Esophagus mucosa (tissue), 1 donor: ENCODE data around the gene GAB2. TPM values are rescaled to one million over a fixed set of nuclear protein-coding genes. Genes with fewer than 3 reads are reported as not detected.

Source experiments
- ATAC-seq: fragments of 200-7000 bp; cut with Tn5 transposase; one replicate; pipeline ENCODE4 v1.9.1; 2020
- total RNA-seq: library from RNA; stranded (reverse); gene quantifications from one replicate; pipeline ENCODE4 v1.2.4, GENCODE V29; 2023
- donor health status: DM: yes; HTN: yes; CAD: no.

GAB2 gene
- total RNA-seq, 1 donor from 2014 or later: 10.8 TPM

DNA sequence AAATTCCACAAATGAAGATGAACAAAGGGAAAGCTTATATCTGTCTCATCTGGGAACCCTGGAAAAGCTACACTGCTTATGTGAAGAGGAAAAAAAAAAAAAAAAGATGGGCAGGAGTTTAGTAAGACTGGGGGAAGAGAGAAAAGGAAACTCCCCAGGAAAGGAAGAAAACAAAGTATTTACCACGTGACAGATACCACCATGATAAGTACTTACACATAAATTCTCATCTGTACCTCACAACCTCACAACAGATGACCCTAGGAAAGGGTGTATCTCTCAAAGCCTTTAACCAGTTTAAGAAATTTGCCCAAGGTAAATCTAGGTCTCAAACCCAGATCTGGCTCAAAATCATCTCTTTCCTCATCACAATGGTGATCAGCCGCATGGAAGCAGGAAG, 77.1 kb downstream of the GAB2 start:
- ATAC-seq: no peak

GRCh38 chr11:78339945-78340344, 77.7 kb downstream of the GAB2 start:
- no peak for ATAC-seq

GRCh38 chr11:78339483-78339882, 78.1 kb downstream of the GAB2 start:
- no peak for ATAC-seq

DNA sequence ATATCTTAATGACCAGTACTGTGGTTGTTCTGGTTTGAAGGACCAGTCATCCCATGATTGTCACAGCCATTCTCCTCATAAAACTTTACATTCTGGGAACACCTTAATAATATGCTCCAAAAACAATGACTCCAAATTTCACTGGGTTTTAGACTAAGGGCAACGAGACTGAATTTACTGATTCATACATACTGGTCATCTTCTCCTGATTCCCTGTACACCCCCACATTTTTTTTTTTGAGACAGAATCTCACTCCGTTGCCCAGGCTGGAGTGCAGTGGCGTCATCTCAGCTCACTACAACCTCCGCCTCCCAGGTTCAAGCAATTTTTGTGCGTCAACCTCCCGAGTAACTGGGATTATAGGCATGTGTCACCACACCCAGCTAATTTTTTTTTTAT, 78.9 kb downstream of the GAB2 start:
- ATAC-seq: no peak

GRCh38 chr11:78338138-78338537, 79.5 kb downstream of the GAB2 start:
- ATAC-seq: no peak

GRCh38 chr11:78337554-78337924, 80.1 kb downstream of the GAB2 start:
- no peak for ATAC-seq

GRCh38 chr11:78336877-78337553, 80.6 kb downstream of the GAB2 start:
- ATAC-seq: no peak

DNA sequence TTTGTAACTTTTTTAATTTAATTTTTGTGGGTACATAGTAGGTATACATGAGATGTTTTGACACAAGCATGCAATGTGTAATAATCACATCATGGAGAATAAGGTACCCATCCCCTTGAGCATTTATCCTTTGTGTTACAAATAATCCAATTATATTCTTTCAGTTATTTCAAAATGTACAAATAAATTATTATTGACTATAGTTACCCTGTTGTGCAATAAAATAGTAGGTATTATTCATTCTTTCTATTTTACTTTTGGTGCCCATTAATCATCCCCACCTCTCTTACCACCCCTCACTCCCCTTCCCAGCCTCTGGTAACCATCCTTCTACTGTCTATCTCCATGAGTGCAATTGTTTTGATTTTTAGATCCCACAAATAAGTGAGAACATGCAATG, 83.5 kb downstream of the GAB2 start:
- no peak for ATAC-seq

GRCh38 chr11:78332872-78333271, 84.7 kb downstream of the GAB2 start:
- ATAC-seq: no peak

GRCh38 chr11:78332174-78332866, 85.3 kb downstream of the GAB2 start:
- no peak for ATAC-seq

DNA sequence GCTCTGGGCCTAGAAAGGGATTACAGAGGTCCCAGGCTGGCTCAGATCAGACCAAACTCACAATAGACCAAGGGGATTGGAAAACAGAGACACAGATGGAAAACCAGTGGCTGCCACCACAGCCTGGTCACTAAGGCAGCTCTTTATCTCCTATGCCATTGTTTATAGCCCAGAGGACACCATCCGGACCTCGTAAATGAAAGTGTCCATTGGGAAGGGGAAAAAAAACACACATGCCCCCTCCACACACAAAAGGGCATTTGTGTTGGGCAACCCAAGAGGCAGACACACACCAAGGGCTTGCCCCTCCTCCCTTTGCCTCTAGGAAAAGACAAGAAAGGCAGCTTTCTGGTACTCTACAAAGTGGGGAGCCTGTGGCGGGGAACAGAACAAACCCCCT, 85.9 kb downstream of the GAB2 start:
- no peak for ATAC-seq

- no peak for ATAC-seq
These were observed 87.3 kb downstream of the GAB2 start for GRCh38 chr11:78330361-78330760.

DNA sequence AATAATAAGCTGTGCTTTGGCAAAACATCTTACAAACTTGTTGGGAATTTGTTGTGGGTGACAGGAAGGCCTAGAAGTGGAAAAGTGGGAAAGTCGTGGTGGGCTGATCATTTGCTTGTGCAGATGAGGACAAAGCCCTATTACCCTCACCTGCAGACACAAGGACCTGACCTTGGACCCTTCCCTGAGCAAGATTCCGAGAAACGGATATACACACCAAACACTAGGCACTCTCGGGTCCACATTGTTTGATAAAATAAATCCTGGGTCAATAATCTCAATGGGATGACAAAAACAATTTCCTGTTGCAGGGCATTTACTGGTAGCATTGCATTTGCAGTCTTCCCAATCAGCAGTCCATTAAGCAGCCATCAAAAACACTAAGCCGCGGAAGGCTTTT, 89.7 kb downstream of the GAB2 start:
- no peak for ATAC-seq

DNA sequence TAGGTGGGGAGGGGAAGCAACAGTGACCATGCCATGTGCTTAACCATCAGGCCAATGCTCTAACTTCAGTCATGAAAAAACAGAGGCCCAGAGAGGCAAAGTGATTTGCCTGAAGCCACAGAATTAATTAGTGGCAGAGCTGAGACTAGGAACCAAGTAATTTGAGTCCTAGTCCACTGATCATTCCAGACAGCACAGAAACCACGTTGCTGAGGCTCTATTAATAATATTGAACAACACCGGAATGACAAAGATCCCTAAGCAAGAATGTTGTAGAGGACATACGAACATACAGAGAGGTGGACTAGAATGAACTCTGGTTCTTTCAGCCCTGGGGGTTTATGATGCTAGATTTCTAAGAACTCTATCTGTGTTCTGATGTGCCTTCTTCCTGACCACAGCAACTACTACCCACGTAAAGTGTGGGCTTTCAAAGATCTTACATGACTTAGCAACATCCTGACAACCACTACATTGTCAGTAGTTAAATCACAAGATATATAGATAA, 92.3 kb downstream of the GAB2 start:
- no peak for ATAC-seq

DNA sequence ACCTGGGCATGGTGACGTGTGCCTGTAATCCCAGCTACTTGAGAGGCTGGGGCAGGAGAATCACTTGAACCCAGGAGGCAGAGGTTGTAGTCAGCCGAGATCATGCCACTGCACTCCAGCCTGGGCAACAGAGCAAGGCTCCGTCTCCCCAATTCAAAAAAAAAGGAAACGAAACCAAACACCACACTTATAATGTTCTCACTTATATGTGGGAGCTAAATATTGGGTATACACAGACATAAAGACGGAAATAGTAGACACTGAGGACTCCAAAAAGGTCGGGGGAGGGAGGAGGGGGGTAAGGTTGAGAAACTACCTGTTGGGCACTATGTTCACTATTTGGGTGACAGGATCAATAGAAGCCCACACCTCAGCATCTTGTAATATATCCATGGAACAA, 94.3 kb downstream of the GAB2 start:
- ATAC-seq: no peak

GRCh38 chr11:78319453-78319955, 98.1 kb downstream of the GAB2 start:
- no peak for ATAC-seq

DNA sequence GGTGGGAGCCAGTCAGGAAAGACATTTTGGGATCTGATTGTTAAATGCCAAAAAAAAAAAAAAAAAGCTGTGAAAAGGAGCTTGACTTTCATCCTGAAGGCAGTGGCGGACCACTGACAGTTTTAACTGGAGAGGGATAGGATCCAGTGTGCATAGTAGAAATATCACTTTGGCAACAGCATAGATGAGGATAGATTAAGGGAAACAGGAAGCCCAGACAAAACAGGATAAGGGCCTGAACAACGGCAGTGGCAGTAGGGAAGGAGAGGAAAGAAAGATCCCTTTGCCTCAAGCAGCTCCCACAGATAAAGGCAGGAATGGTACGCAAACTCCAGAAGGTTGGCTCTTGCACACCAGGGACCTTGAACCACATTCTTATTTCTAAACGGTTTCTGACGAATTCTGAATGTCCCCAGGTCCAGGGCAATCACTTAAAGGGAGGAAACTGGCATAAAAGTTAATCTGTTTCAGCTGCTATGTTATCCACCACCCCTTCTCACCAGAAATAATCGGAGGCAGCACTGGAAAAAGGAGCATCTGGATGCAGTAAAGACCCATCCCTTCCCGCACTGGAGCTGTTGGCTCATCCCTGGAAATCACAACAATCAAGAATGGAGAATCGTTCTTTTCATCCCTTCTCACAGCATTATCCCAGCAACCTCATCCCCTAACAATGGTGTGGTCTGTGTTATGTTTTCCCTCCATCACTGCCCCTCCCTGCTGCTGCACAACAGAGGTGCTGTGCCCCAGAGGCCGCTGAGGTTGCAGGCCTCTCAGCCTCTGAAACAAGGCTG, 99.1 kb downstream of the GAB2 start:
- ATAC-seq: no peak

DNA sequence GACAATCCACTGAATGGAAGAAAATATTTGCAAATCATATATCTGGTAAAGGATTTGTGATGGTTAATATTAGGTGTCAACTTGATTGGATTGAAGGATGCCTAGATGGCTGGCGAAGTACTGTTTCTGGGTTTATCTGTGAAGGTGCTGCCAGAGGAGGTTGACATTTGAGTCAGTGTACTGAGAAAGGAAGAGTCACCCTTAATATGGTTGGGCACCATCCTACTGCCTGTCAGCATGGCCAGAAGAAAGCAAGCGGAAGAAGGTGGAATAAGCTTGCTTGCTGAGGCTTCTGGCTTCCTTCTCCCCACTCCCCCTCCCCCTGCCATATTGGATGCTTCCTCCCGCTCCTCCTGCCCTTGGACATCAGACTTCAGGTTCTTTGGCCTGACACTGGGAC, 101.9 kb downstream of the GAB2 start:
- ATAC-seq: no peak

GRCh38 chr11:78314762-78315161, 102.9 kb downstream of the GAB2 start:
- ATAC-seq: no peak

- peak; percentile 85 for ATAC-seq
These were observed 103.7 kb downstream of the GAB2 start for GRCh38 chr11:78313898-78314297.

GRCh38 chr11:78313181-78313795, 104.3 kb downstream of the GAB2 start:
- peak; percentile 84 for ATAC-seq

DNA sequence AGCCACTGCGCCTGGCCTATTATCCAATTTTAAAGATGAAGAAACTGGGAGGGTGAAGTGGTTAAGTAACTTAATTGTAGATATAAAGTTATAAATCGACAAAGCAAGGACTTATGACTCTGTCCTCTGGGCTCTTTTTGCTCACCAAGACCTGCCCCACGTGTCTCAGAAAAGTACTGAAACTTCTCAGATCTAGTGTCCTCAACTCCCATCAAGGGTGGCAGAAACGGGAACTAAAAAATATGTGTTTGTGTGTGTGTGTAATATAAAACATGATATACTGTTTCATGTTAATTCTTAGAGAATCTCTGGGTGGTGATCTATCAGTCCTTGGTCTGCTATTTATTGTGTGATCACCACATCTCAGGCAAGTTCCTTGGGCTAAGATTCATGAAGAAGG, 104.9 kb downstream of the GAB2 start:
- no peak for ATAC-seq
